NOMO-1 (cell line): ENCODE results near the gene BFSP1.

Experiments
- DNase-seq, 2 experiments: peaks; one replicate each; lab custom pipeline; 2025; ENCODE audit not compliant: unreplicated experiment in 2 of 2; lab: John Stamatoyannopoulos, UW

The BFSP1 gene

DNA sequence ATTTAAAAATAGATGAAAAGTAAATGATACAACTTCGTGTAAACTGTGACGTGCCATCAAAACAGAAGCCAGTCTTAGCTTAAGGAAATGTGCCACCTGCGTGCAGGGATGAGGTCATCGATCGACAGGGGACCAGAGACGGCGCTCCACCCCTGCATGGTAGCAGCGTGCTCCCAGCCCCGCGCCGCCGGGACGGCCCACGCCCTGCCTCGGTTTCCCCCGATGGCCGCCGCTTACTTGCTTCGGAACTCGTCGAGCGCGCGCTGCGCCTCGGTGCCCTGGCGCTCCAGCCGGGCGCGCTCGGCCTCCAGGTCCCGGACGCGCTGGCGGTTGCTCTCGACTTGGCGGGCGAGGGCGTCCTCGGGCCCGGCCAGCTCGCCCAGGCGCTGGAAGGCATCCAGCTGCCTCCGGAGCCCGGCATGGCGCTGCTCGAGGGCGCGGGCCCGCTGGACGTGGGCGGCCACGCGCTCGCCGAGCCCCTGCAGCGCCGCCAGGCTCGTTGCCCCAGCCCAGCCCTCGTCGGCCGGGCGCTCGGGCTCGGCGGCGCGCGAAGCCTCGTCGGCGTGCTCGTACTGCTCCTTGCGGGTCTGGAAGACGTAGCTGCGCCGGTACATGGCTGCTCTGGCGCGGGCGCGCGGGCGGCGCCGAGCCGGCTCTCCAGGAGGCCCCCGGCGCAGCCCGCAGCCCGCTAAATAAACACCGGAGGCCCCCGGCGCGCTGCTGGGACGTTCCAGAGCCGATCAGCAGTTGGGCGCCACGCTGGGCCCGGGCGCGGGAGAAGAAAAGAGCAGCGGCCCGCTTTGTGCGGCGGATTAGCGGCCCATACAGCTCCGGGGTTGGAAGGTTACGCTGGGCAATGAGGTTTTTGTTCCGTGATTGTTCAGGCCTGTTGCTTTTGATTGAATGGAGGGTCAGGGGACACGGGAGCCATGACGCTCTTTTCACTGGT is at the start of gene BFSP1:
Gene BFSP1, minus strand, starts transcription at position 664 of the 949 bp plus-strand sequence. Its CDS starts 50 bp downstream, at position 614.
- peak; percentile 14 to 39 for DNase-seq

DNA sequence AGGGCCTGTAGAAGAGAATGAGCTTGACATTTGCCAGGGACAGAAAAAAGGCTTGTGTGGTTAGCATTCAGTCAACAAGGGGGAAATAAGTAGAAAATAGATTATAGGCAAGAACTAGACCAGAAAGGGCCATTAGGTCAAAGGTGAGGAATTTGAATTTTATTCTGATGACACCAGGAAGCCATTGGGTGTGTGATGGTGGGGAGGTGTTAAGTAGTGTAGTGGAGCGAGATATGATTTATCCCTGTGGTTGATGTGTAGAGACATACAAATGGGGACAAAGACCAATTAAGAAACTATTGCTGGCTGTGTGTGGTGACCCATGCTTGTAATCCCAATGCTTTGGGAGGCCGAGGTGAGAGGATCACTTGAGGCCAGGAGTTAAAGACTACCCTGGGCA is 49.7 kb upstream of the BFSP1 start:
- DNase-seq, result no peak

DNA sequence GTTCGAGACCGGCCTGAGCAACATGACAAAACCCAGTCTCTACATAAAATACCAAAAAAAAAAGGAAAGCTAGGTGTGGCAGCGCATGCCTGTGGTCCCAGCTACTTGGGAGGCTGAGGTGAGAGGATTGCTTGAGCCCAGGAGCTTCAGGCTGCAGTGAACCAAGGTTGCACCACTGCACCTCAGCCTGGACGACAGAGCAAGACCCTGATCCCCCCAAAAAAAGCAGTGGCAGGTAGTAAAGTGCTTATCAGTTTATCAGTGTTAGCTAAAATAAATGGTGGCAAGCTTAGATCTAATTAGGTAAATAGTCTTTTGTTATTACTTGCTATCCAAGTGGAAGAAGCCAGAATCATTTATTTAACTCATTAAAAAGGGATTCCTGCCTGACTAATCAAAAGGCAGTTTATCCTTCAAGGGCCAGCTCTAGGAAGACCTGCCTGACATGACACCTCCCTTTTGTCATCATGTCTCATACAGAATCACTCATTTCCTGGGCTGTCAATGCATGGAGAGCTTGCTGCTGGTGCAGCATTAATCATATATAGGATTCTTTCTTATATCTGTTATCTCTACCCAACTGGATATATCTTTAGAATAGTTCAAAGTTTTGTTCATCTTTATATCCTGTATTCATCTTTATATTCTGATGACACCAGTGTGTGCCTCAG is 48.3 kb upstream of the BFSP1 start:
- no peak for DNase-seq

DNA sequence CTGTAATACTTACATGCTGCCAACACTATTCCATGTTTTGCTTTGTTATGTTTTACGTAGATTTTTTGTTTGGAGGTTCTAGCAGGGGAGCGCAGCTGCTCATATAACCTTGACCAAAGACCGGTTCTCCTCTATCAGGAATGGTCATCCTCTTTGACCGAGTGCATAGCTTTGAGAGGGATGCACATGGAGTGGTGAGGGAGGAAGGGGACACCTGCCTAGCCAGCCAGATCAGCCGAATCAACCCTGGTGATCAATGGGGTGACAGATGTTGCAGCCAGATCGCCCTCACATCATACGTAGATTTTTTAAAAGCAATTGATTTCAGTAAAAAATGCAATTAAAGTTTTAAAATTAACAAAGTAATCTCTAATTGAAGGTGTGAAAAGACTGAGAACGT is 45.0 kb upstream of the BFSP1 start:
- no peak for DNase-seq

DNA sequence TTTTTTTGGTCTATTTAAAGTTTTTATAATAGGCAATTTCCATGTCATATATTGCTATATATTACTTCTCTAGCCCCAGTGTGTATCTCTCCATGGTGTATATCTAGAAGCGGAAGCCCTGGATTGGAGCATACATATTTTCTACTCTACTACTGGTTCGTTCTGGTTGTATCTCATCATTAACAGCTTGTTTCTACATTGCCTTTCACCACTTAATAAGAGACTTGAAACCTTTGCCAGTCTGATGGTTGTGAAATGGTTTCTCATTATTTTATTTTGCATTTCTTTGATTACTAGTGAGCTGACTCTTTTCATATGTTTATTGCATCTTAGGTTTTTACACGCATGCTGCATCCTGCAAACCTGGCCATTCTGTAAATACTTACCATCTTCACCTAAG is 42.3 kb upstream of the BFSP1 start:
- DNase-seq, result no peak

DNA sequence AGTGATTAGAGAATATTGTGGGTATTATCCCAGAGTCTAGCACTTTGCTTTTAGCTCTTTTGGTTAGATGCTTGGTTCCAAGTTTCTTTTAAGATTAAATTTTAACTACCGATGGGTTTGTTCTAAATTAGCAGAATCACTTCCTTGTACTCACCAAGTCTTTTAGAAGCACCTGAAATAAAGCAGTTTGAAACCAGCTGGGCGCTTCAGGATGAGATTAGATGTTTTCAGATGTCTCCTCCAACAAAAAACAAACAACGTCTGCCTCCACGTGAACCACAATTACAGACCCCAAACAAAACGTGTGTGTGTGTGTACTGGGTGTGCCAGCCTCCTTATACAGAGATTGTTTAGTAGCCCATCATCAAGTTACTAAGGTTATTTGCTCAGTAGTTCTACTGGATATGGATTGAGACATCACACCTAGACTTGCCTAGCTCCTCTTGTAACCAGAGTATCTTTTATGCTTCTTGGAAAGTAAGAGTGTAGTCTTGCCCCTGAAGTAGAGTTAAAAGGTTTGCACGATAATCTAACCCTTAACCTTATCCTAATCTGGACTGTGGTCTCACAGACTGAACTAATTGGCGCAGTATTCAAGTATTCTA is 41.0 kb upstream of the BFSP1 start:
- no peak for DNase-seq

DNA sequence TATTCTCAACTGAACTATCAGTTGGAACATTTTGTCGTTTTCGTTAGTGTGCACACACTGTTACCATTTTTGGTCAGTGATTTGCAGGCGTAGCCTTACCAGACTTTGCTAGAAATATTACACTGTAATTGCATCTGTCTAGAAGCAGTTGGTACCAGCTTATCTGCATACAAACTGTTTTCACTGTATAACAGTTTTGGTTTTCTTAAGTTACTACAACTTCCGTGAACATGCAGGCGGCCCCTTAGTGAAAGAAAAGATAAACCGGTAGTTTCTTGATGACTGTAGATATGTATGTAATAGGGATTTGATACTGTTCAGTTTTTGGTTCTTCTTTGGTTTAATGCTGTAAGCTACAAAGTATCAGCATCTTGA is 40.0 kb upstream of the BFSP1 start:
- no peak for DNase-seq

DNA sequence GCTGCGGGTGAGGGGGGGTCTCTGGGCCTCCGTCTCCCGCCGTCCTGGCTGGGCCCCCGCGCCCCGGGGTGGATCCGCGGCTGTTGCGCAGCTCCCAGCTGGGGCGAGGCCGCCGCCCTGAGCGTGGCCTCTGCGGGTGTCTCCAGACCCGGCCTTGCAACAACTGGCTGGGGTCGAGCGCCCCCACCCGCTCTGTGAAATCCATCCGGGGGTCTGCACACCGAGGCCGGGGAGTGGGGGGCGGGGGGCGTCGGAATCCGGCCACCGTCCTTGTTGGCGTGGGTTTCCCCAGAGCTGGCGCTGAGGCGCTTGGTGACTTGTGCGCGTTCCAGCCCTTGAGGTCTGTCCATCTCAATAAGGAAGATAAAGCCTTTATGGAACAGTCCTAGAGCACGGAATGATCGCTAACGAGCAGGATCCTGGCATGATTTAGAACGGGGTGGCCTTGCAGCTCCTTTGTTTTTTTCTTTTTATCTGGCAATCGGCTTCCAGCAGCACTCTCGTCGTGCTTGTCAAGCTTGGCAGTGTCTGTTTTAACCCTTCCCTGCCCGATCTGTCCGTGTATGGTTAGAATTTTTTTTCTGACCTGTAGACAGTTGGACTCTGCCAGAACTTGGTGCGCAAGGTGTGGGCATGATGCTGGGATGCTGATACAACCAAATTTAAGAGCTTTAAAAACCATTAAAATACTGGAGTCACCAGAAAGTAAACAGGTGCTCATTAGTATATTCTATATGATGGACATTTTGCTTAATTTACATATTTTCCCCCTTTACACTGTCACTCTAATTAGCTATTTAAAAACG is 39.4 kb upstream of the BFSP1 start:
- DNase-seq, result peak; percentile 23 to 26

DNA sequence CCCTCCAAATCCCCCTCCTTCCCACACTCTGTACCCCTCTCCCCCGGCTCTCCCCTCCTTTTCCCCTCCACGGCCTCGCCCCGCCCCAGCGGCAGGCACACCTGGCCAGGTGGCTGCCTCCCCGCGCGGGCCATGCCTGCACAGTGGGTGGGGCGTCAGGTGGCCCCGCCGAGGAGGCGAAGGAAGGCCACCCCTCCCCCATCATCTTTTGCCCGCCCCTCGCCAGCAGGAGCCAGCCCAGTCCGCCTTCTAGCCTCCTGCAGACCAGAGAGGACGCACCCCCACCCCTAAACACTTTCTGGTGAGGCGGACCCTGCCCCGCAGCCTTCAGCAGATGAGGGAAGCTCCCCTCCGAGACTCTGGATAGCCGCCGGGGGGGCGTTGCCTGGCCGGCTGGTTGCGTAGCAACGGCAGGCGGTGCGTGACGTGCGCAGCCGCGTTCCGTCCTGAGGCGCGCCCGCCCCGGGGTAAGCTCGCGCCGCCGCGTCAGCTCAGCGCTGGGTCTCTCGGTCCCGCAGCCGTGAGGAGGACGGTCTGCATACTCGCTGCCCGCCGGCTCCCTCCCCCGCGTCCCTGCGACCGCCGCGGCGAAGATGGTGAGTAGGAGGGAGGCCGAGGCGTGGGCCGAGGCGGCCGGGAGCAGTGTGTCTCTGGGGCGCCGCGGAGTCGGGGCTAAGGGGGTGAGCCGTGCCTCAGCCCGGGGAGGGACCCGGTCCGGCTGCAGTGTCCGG is 38.6 kb upstream of the BFSP1 start, which contains the start of gene DSTN:
Gene DSTN, plus strand, starts transcription at position 460 of the 731 bp plus-strand sequence. Its CDS starts 134 bp downstream, at position 594.
- peak; percentile 67 to 69 for DNase-seq

DNA sequence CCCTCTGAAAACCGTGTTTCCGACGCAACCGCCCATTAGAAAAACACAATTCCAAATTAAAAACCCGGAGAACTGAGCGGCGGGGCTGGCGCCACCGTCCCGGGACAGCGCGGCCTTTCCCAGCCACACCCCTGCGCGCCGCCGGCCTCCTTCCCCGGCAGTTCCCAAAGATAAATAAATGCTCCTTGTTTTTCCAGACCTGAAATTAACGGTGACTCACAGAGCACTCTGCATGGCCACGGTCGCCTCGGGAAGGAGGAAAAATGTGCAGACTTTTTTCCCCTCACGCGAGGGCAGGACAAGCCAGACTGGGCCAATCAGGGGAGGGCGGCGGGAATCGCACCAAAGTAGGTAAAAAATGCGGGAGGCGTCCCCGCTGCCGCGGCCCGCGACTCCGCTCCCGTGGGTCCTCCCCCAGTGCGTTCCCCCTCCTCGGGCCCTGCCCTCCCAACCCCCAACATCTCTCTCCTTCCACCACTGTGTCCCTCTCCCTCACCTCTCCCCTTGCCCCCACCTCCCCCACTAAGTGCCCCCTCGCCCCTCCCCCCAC is 37.9 kb upstream of the BFSP1 start:
- no peak for DNase-seq

DNA sequence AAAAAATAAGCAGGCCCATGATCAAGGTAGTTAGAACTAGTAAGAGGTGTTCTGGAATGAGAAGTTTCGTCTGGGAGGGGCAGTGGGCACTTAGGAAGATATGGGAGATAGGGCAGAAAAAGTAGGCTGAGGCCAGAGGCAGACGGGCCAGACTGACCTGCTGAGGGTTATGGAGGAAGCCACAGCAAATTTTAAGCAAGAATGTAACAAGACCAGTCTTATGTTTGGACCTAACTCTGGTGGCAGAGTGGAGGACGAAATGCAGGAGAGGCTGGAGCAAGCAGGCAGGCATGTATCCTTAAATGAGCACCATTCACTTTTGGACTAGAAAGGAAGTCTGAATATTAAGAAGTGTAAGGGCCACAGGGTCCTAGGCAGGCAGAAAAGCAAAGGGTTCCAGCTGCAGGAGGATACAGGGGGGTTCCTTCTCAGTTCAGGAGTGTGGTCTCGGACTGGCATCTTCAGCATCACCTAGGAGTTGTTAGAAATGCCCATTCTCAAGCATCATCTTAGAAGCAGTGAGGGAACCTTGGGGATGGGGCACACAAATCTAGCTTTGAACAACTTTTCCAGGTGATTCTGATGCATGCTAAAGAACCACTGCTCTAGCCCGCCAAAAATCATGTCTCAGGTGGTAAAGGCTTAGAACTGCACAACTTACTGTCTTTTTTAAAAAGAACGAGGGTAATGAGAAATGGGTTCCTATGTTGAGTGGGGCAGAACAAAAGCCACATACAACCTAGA is 37.0 kb upstream of the BFSP1 start:
- DNase-seq, result no peak

DNA sequence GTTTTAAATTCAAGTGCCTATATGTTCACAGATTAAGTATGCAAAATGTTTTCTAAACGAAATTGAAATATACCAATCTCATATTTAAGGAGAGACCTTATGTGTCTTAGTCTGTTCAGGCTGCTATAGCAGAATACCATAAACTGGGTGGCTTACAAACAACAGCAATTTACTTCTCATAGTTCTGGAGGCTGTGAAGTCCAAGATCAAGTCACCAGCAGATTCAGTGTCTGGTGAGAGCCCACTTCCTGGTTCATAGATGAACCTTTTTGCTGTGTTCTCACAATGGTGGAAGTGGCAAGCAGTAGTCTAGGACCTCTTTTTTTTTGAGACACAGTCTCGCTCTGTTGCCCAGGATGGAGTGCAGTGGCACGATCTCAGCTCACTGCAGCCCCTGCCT is 35.2 kb upstream of the BFSP1 start:
- no peak for DNase-seq

DNA sequence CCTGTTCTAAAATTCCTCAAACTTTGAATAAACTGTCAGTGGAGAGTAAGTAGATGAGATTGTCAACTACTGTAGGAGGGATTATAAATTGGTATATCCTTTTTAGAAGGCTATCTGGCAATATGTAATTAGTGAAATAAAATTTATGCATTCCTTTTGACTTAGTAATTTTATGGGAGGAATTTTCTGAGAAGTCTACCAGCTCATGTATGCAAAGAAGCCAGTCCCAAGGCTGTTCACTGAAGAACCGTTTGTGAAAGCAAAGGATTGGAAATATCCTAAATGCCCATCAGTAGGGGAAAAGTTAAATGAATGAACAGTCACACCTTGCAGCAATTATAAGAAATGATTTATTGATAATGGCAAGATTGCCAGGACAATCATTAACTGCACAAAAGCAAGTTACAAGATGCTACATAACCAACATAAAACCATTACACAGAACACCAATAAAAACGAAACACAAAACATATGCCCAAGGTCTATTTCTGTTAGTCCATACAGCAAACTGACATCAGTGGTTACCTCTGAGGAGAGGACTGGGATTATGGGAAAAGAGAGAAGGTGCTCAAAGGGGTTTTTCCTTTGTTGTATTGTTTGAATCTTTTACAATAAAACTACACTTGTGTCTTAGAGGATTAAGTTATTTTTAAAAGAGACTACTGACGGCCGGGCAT is 34.1 kb upstream of the BFSP1 start:
- DNase-seq, result no peak

DNA sequence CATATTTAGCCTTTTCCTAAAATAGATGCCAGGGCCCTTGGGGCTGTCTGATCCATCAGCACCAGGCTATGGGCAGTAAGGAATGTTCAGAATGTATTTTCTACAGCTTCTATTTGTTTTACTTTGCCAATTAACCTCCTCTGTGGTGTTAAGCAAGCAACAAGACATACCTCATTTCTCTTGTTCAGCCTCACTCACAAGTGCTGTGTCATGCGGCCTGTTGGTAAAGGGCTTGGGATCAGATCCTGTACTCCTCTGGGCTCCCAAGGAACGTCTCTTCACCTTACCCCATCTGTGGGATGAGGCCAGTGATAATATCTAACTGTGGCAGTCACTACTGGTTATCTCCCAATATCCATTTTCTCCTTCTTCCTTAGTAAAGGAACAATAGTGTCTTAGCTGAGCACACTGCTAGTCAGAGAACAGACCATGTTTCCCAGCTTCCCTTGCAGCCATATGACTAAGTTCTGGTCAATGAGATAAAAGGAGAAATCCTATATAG is 31.7 kb upstream of the BFSP1 start:
- DNase-seq, result no peak

DNA sequence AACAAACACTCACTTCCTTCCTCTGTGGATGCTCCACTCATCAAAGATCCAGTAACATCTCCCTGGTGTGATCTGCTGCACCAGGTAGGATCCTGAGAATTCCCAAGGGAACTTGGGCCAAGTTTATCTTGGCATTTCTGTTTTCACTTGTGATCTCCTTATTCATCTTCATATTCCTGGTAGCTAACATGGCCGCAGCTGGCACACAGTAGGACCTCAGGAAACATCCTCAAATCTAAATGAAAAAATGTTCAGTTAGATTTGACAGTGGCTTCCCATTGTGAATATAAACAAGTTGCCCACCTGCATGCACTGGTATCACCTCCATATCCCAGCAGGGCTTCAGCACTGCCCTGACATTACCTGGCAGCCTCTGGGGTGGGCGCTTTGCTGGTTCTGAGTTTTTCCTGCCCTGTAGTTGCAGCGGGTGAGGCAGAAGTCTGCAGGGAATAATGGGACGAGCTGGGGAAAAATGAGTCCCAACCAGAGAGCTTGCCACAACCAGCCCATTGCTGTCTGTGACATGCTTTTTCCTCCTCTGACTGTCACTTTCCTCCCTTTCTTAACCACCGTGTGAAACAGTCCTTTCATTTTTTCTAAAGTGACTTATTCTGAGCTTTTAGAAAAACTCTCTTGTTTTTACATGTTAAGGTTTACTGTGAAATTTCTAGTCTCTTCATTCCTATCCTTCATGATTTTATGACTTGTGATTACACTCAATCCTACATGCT is 29.3 kb upstream of the BFSP1 start:
- DNase-seq, result no peak

DNA sequence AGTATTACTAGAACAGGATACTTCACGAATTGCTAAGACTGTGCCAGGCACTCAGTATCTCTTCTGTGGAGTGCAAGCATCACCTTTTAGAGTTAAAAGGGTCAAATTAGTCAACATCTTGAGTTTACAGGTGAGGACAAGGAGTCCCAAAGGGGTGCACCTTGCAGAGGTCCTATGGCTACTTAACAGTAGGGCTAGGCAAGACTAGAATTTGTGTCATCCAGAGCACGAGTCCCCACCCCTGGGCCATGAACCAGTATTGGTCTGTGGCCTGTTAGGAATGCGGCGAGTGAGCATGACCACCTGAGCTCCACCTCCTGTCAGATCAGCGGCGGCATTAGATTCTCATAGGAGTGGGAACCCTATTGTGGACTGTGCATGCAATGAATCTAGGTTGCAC is 28.2 kb upstream of the BFSP1 start:
- DNase-seq, result no peak

DNA sequence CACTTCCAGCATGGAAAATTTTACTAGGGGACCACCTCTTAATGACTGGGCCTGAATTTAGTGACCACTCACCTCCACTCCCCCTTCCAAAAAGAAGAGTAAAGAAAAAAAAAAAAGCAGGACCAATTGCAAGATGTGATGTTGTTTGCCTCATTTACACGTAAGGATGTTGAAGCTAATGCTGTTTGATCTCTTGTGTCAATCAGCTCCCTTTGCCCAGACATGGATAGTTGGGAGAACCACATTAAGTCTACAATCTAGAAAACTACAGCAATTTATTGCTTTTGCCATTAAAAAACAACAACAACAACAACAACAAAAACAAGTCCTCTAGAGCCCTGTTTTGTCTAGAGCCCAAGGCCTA is 27.7 kb upstream of the BFSP1 start:
- DNase-seq, result no peak
